Fibroblast of lung (primary cell): ENCODE measurements around the gene NDST1. TPM values are rescaled to one million over a fixed set of nuclear protein-coding genes. Genes with fewer than 3 reads are reported as not detected.

ENCODE experiments used
- DNase-seq, 2 donors: peaks; one replicate each; pipeline versions ENCODE4 v3.0.0 to v3.0.0-alpha.2; 2010; ENCODE audit warnings: low read depth in 2 of 2
- H2AFZ ChIP-seq: 2 replicates; pipeline ENCODE4 v1.5.1; 2012; ENCODE audit warnings: low read length, control low read depth, inconsistent platforms
- H3K27ac ChIP-seq: 2 replicates; pipeline ENCODE4 v1.5.1; 2011; ENCODE audit warnings: low read length, control low read depth; ENCODE audit not compliant: insufficient read depth
- H3K27me3 ChIP-seq: 2 replicates; pipeline ENCODE4 v1.5.1; 2011; ENCODE audit warnings: mild to moderate bottlenecking, low read length; ENCODE audit not compliant: control insufficient read depth, insufficient read depth
- H3K36me3 ChIP-seq: 2 replicates; pipeline ENCODE4 v1.5.1; 2011; ENCODE audit warnings: low read length; ENCODE audit not compliant: control insufficient read depth, insufficient read depth
- H3K4me1 ChIP-seq: 2 replicates; pipeline ENCODE4 v1.5.1; 2011; ENCODE audit warnings: low read length; ENCODE audit not compliant: control insufficient read depth, insufficient read depth; ENCODE audit errors: extremely low read depth
- H3K4me2 ChIP-seq: 2 replicates; pipeline ENCODE4 v1.5.1; 2011; ENCODE audit warnings: low read length, control low read depth; ENCODE audit not compliant: insufficient read depth; ENCODE audit errors: extremely low read depth
- H3K4me3 ChIP-seq, 4 experiments: fragments of 200-600 bp in 1 of 4; sonication (generic) in 1 of 4; replicated peaks in 1 of 4; 2 replicates each; pipeline ENCODE4 v1.5.1; 2011 to 2016; ENCODE audit warnings: low read length in 4 of 4, low read depth in 3 of 4, mild to moderate bottlenecking in 3 of 4, control low read depth in 2 of 4, inconsistent platforms in 1 of 4, mixed read lengths in 1 of 4; ENCODE audit not compliant: insufficient read depth in 1 of 4; ENCODE audit errors: control extremely low read depth in 1 of 4
- H3K79me2 ChIP-seq: 2 replicates; pipeline ENCODE4 v1.5.1; 2012; ENCODE audit warnings: mild to moderate bottlenecking, low read length, inconsistent platforms; ENCODE audit not compliant: control insufficient read depth, insufficient read depth
- H3K9ac ChIP-seq: 2 replicates; pipeline ENCODE4 v1.5.1; 2011; ENCODE audit warnings: mild to moderate bottlenecking, low read length, control low read depth; ENCODE audit not compliant: insufficient read depth
- H3K9me3 ChIP-seq: 2 replicates; pipeline ENCODE4 v1.5.1; 2012; ENCODE audit warnings: low read depth, low read length; ENCODE audit not compliant: control insufficient read depth, insufficient read depth
- H4K20me1 ChIP-seq: 2 replicates; pipeline ENCODE4 v1.5.1; 2011; ENCODE audit warnings: low read length; ENCODE audit not compliant: control insufficient read depth, insufficient read depth; ENCODE audit errors: extremely low read depth
- CTCF ChIP-seq, 2 donors: IDR thresholded peaks in 1 of 2; conservative IDR thresholded peaks in 1 of 2; 1 replicate in 1 of 2; 2 replicates in 1 of 2; pipeline ENCODE4 v1.5.1; 2011 to 2012; ENCODE audit warnings: low read length in 2 of 2, control low read depth in 1 of 2, inconsistent platforms in 1 of 2, low read depth in 1 of 2, mild to moderate bottlenecking in 1 of 2
- EZH2 ChIP-seq: IDR thresholded peaks from 2 replicates; pipeline ENCODE4 v1.5.1; 2012; ENCODE audit warnings: low read length, control low read depth, mild to moderate bottlenecking; ENCODE audit errors: missing control alignments
- polyA plus RNA-seq, 2 donors: library from polyadenylated mRNA; depleted of rRNA in 1 of 2; stranded (reverse) in 1 of 2; unstranded in 1 of 2; fragments of >200 nt; gene quantifications; 2 replicates each; pipeline ENCODE4 v1.2.1, GENCODE V29; 2011 to 2012; ENCODE audit warnings: missing spikeins in 1 of 2
- total RNA-seq: library from RNA; depleted of rRNA; stranded (reverse); fragments of >200 nt; gene quantifications from 2 replicates; pipeline ENCODE4 v1.2.1, GENCODE V29; 2014

The NDST1 gene
- total and polyA plus RNA-seq, 2 donors (not counting 1 experiment from before 2014, with no cell fraction given): 38.5 to 94.8 TPM

GRCh38 chr5:150606476-150606875, 98.5 kb downstream of the NDST1 start:
- Histone ChIP-seq H2AFZ (no peak overlapping the region), H3K36me3 (no peaks in the 10 kb centered on the region), H3K27me3 (peaks cover 2% of the 10 kb centered on the region), H3K9ac (no peak overlapping the region), H3K27ac (no peak overlapping the region), H3K4me3 (no peak overlapping the region), H3K4me1 (no peaks in the 10 kb centered on the region), H3K79me2 (no peaks in the 10 kb centered on the region), H4K20me1 (no peaks in the 10 kb centered on the region), H3K9me3 (no peaks in the 10 kb centered on the region), H3K4me2 (no peak overlapping the region)
- DNase-seq: no peak
- TF ChIP-seq EZH2 (no peak), CTCF (conservative IDR thresholded peaks at IDR 0.05 in 1 of 2, IDR thresholded peaks at IDR 0.05 in 1 of 2; ENCODE audit: low read depth in 1 of 2, low read length in 2 of 2) (no peak)

DNA sequence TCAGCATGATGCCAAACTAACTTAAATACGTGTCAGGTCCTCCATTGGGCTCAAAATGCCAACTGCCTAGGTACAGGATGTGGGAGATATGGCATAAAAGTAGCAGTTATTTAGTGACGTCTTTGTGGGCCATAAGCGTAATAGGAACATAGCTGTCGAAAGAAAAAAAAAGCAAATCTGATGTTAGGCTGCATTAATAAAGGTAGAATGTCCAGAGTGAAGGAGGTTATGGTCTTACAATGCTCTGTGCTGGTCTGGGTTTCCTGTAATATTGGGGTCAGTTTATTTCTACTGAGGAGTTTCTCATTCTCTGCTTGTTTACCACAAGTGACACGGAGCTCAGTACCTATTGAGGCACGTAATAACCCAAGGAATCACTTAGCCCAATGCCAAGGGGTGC, 99.2 kb downstream of the NDST1 start:
- no peaks in the 10 kb centered on the region for H3K9me3 ChIP-seq
- no peak for DNase-seq
- TF ChIP-seq CTCF (conservative IDR thresholded peaks at IDR 0.05 in 1 of 2, IDR thresholded peaks at IDR 0.05 in 1 of 2; ENCODE audit: low read depth in 1 of 2, low read length in 2 of 2) (no peak), EZH2 (no peak)

More for the DNA sequence above, 99.2 kb downstream of the NDST1 start:
- no peaks in the 10 kb centered on the region for H3K79me2 ChIP-seq
- peaks cover 2% of the 10 kb centered on the region for H3K27me3 ChIP-seq
- H2AFZ ChIP-seq: no peak overlapping the region
- H3K9ac ChIP-seq: no peak overlapping the region
- H3K4me3 ChIP-seq: no peak overlapping the region
- no peak overlapping the region for H3K4me2 ChIP-seq
- H3K27ac ChIP-seq: no peak overlapping the region
- no peaks in the 10 kb centered on the region for H3K4me1 ChIP-seq
- no peaks in the 10 kb centered on the region for H4K20me1 ChIP-seq
- H3K36me3 ChIP-seq: no peaks in the 10 kb centered on the region

Other genes with a start within 250 kb of the NDST1 start
- gene CAMK2A, start 218.4 kb upstream of the NDST1 start, total RNA-seq: 0.77 and 2.1 TPM in 2 replicates
- 1.5 and 3.1 TPM in 2 replicates for gene CAMK2A, start 218.4 kb upstream of the NDST1 start, polyA plus RNA-seq
- gene ARSI, start 205.2 kb upstream of the NDST1 start, total RNA-seq: 5.9 and 8.5 TPM in 2 replicates
- 3.3 and 12.5 TPM in 2 replicates for gene ARSI, start 205.2 kb upstream of the NDST1 start, polyA plus RNA-seq
- 10.6 and 11.0 TPM in 2 replicates for gene TCOF1, start 150.4 kb upstream of the NDST1 start, total RNA-seq
- gene TCOF1, start 150.4 kb upstream of the NDST1 start, polyA plus RNA-seq: 8.5 and 12.1 TPM in 2 replicates
- gene CD74, start 95.2 kb upstream of the NDST1 start, total RNA-seq: 3.9 and 5.9 TPM in 2 replicates
- 1.3 and 1.8 TPM in 2 replicates for gene CD74, start 95.2 kb upstream of the NDST1 start, polyA plus RNA-seq
- gene RPS14, start 58.4 kb upstream of the NDST1 start, total RNA-seq: 1,962 and 4,466 TPM in 2 replicates
- gene RPS14, start 58.4 kb upstream of the NDST1 start, polyA plus RNA-seq: 5,623 and 6,025 TPM in 2 replicates
- 5.6 and 6.6 TPM in 2 replicates for gene SYNPO, start 132.5 kb downstream of the NDST1 start, total RNA-seq
- gene SYNPO, start 132.5 kb downstream of the NDST1 start, polyA plus RNA-seq: 9.8 and 10.5 TPM in 2 replicates
- gene MYOZ3, start 153.1 kb downstream of the NDST1 start, total RNA-seq: 0.33 and 0.77 TPM in 2 replicates
- 0.14 and 0.26 TPM in 2 replicates for gene MYOZ3, start 153.1 kb downstream of the NDST1 start, polyA plus RNA-seq
- gene RBM22, start 192.9 kb downstream of the NDST1 start, total RNA-seq: 14.1 and 15.4 TPM in 2 replicates
- 36.7 and 51.5 TPM in 2 replicates for gene RBM22, start 192.9 kb downstream of the NDST1 start, polyA plus RNA-seq